ENCODE measurements around the gene NOD2.

NOD2 gene

GRCh38 chr16:50781043-50781442, 87.6 kb downstream of the NOD2 start:
- Histone ChIP-seq H3K36me3 (peaks cover 6% of the 10 kb centered on the region; the same call in 1 of the 2 replicates), H3K27me3 (ENCODE audit: insufficient read depth, low read depth, severe bottlenecking) (no peaks in the 10 kb centered on the region), H3K9me3 (ENCODE audit: severe bottlenecking) (no peaks in the 10 kb centered on the region), H3K27ac (no peak overlapping the region), H3K4me3 (ENCODE audit: low read depth, low read length) (no peak overlapping the region)
- peak; percentile 36; the same call in 1 of the 2 replicates for TF ChIP-seq CTCF (IDR thresholded peaks at IDR 0.05; ENCODE audit: low read depth, low read length)
- DNase-seq, result no peak

DNA sequence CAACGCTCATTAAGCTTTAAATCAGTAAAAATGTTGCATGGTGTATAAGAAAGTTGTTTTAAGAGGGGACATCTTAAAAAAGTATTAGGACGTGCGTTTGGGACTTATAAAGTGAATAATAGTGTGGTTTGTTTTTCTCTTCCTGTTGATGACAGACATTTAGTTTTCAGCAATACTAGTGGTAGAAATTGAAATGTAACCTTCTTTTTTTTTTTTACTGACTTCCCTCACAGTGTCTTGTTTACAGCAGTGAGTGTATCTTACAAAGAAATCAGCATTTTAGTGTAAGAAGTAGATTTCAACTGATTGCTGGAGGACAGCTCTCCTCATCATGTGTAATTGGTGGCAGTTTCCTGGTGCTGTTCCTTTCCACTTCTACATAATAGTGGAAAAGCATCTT, 88.1 kb downstream of the NOD2 start:
- no peak for DNase-seq
- no peak overlapping the region for H3K4me3 ChIP-seq (ENCODE audit: low read depth, low read length)
- no peak overlapping the region for H3K27ac ChIP-seq
- no peaks in the 10 kb centered on the region for H3K27me3 ChIP-seq (ENCODE audit: insufficient read depth, low read depth, severe bottlenecking)
- H3K36me3 ChIP-seq, result peaks cover 6% of the 10 kb centered on the region; the same call in 1 of the 2 replicates
- no peaks in the 10 kb centered on the region for H3K9me3 ChIP-seq (ENCODE audit: severe bottlenecking)
- TF ChIP-seq CTCF (IDR thresholded peaks at IDR 0.05; ENCODE audit: low read depth, low read length), result no peak

All from WERI-Rb-1 (cell line).